DND-41 (cell line): ENCODE results near the gene IL2RA.

Source experiments
- ATAC-seq: fragments of 200-7000 bp; cut with Tn5 transposase; 3 replicates; pipeline ENCODE4 v1.9.1; 2021; ENCODE audit warnings: low read depth; ENCODE audit not compliant: insufficient read depth
- DNase-seq: peaks from one replicate; pipeline ENCODE4 v3.0.0-alpha.2; 2020
- H2AFZ ChIP-seq: 2 replicates; pipeline ENCODE4 v1.6.0; 2012; ENCODE audit warnings: low read depth, low read length
- H3K27ac ChIP-seq: 2 replicates; pipeline ENCODE4 v1.5.1; 2012; ENCODE audit warnings: low read length, inconsistent platforms
- H3K27me3 ChIP-seq: fragments of 200-600 bp; sonication (generic); 2 replicates; pipeline ENCODE4 v1.6.0; 2012; ENCODE audit warnings: low read length, mild to moderate bottlenecking, inconsistent platforms; ENCODE audit not compliant: insufficient read depth, poor library complexity
- H3K36me3 ChIP-seq: 2 replicates; pipeline ENCODE4 v1.5.1; 2012; ENCODE audit warnings: low read length, inconsistent platforms; ENCODE audit not compliant: insufficient read depth
- H3K4me1 ChIP-seq: 2 replicates; pipeline ENCODE4 v1.5.1; 2012; ENCODE audit warnings: mild to moderate bottlenecking, low read length; ENCODE audit not compliant: insufficient read depth
- H3K4me2 ChIP-seq: 2 replicates; pipeline ENCODE4 v1.6.0; 2012; ENCODE audit warnings: mild to moderate bottlenecking, moderate library complexity, low read length, inconsistent platforms; ENCODE audit not compliant: insufficient read depth
- H3K4me3 ChIP-seq, 2 experiments: fragments of 200-600 bp in 1 of 2; shearing (Covaris generic) in 1 of 2; 2 replicates each; pipeline ENCODE4 v1.5.1; 2012 to 2016; ENCODE audit warnings: inconsistent platforms in 2 of 2, low read length in 2 of 2, mild to moderate bottlenecking in 2 of 2, low read depth in 1 of 2, moderate library complexity in 1 of 2
- H3K79me2 ChIP-seq: 2 replicates; pipeline ENCODE4 v1.6.0; 2012; ENCODE audit warnings: low read length, inconsistent platforms; ENCODE audit not compliant: insufficient read depth
- H3K9ac ChIP-seq: 2 replicates; pipeline ENCODE4 v1.6.0; 2012; ENCODE audit warnings: low read depth, mild to moderate bottlenecking, inconsistent platforms, low read length, moderate library complexity
- H3K9me3 ChIP-seq: 2 replicates; pipeline ENCODE4 v1.5.1; 2012; ENCODE audit warnings: low read length, moderate library complexity, mild to moderate bottlenecking, inconsistent platforms; ENCODE audit not compliant: insufficient read depth, severe bottlenecking
- H4K20me1 ChIP-seq: 2 replicates; pipeline ENCODE4 v1.6.0; 2012; ENCODE audit warnings: low read length; ENCODE audit not compliant: insufficient read depth
- CTCF ChIP-seq: IDR thresholded peaks from 2 replicates; pipeline ENCODE4 v1.5.1; 2012; ENCODE audit warnings: borderline replicate concordance, low read length, moderate library complexity, mild to moderate bottlenecking; ENCODE audit not compliant: poor library complexity, severe bottlenecking; ENCODE audit errors: extremely low read depth
- EZH2 ChIP-seq: IDR thresholded peaks from 3 replicates; pipeline ENCODE4 v1.6.1; 2012; ENCODE audit warnings: borderline replicate concordance, low read depth, mild to moderate bottlenecking, moderate library complexity, low read length, inconsistent platforms; ENCODE audit not compliant: severe bottlenecking

The IL2RA gene

GRCh38 chr10:6083523-6084475 is 21.6 kb upstream of the IL2RA start:
- ATAC-seq = peak; percentile 20; the same call in 2 of the 3 replicates
- H3K4me3 ChIP-seq = no peak overlapping the region
- H3K9ac ChIP-seq = no peak overlapping the region
- peak; percentile 39 for DNase-seq
- no peak overlapping the region for H2AFZ ChIP-seq
- H3K27ac ChIP-seq = no peak overlapping the region
- no peaks in the 10 kb centered on the region for H4K20me1 ChIP-seq
- H3K27me3 ChIP-seq = peaks cover 18% of the 10 kb centered on the region
- peaks cover 2% of the 10 kb centered on the region; the same call in 1 of the 2 replicates for H3K79me2 ChIP-seq
- no peak overlapping the region for H3K4me2 ChIP-seq
- H3K9me3 ChIP-seq = no peaks in the 10 kb centered on the region
- H3K36me3 ChIP-seq = no peaks in the 10 kb centered on the region
- peaks cover 26% of the 10 kb centered on the region for H3K4me1 ChIP-seq
- no peak for TF ChIP-seq CTCF
- peak; percentile 25 for TF ChIP-seq EZH2

GRCh38 chr10:6082496-6083395 is 20.6 kb upstream of the IL2RA start:
- Histone ChIP-seq H2AFZ (no peak overlapping the region), H3K4me2 (no peak overlapping the region), H3K36me3 (no peaks in the 10 kb centered on the region)

GRCh38 chr10:6080417-6080973 is 18.3 kb upstream of the IL2RA start:
- no peaks in the 10 kb centered on the region for H3K36me3 ChIP-seq
- H2AFZ ChIP-seq = no peak overlapping the region
- H4K20me1 ChIP-seq = no peaks in the 10 kb centered on the region
- peaks cover 18% of the 10 kb centered on the region for H3K27me3 ChIP-seq
- TF ChIP-seq CTCF (no peak), EZH2 (no peak)
- no peak overlapping the region for H3K4me3 ChIP-seq
- peaks cover 11% of the 10 kb centered on the region for H3K4me1 ChIP-seq
- no peaks in the 10 kb centered on the region for H3K79me2 ChIP-seq
- no peaks in the 10 kb centered on the region for H3K9me3 ChIP-seq
- no peak for DNase-seq
- H3K9ac ChIP-seq = no peak overlapping the region
- no peak for ATAC-seq
- no peak overlapping the region for H3K4me2 ChIP-seq
- H3K27ac ChIP-seq = no peak overlapping the region

More at GRCh38 chr10:6082496-6083395, 20.6 kb upstream of the IL2RA start:
- H3K9me3 ChIP-seq = no peaks in the 10 kb centered on the region
- no peak overlapping the region for H3K27ac ChIP-seq
- H3K4me1 ChIP-seq = peaks cover 21% of the 10 kb centered on the region
- no peak overlapping the region for H3K9ac ChIP-seq
- TF ChIP-seq CTCF = no peak
- TF ChIP-seq EZH2 = no peak
- ATAC-seq = no peak
- DNase-seq = no peak
- H4K20me1 ChIP-seq = no peaks in the 10 kb centered on the region
- H3K27me3 ChIP-seq = peaks cover 18% of the 10 kb centered on the region
- no peaks in the 10 kb centered on the region for H3K79me2 ChIP-seq
- no peak overlapping the region for H3K4me3 ChIP-seq
